GM12891 (cell line): ENCODE measurements around the gene MUC13.

ENCODE experiments used
- POLR2A ChIP-seq: IDR thresholded peaks from 2 replicates; pipeline ENCODE4 v1.6.1; 2011; ENCODE audit warnings: low read depth, low read length, control low read depth
- POLR2AphosphoS5 ChIP-seq: IDR thresholded peaks from 2 replicates; pipeline ENCODE4 v1.6.1; 2011; ENCODE audit warnings: low read depth, low read length, control low read depth
- SPI1 ChIP-seq: IDR thresholded peaks from 2 replicates; pipeline ENCODE4 v1.6.1; 2011; ENCODE audit warnings: low read depth, low read length, control low read depth
- TAF1 ChIP-seq: IDR thresholded peaks from 2 replicates; pipeline ENCODE4 v1.6.1; 2011; ENCODE audit warnings: low read depth, low read length, control low read depth

GRCh38 chr3:124969190-124969589, 34.6 kb upstream of the MUC13 start:
- TF ChIP-seq TAF1 (no peak), POLR2A (no peak), POLR2AphosphoS5 (no peak), SPI1 (no peak)
